ENCODE measurements around the gene FMN2.

- TF ChIP-seq CTCF (conservative IDR thresholded peaks at IDR 0.05) (no peak), EZH2 (IDR thresholded peaks at IDR 0.05; ENCODE audit: low read depth) (no peak)
Measured at GRCh38 chr1:240101737-240102136, 10.1 kb downstream of the FMN2 start.
